A204.1 (cell line): ENCODE data around the gene UBE3B.
A peak's percentile ranks its signal among the peaks of the same experiment; 100 is the strongest.

Experiments used
- FAIRE-seq: peaks from 2 replicates; lab custom pipeline; 2012; peaks lifted over from hg19 to GRCh38; lab: Jason Lieb, UNC

UBE3B gene

GRCh38 chr12:109496306-109496705 lies 18.9 kb downstream of the UBE3B start:
- FAIRE-seq = no peak

GRCh38 chr12:109497675-109498074 lies 20.2 kb downstream of the UBE3B start:
- no peak for FAIRE-seq

GRCh38 chr12:109500406-109501185 lies 23.2 kb downstream of the UBE3B start:
- no peak for FAIRE-seq

- no peak for FAIRE-seq
Measured at GRCh38 chr12:109501299-109501698, 23.9 kb downstream of the UBE3B start.

- no peak for FAIRE-seq
Measured at GRCh38 chr12:109502332-109502731, 24.9 kb downstream of the UBE3B start.

GRCh38 chr12:109503611-109504010 lies 26.2 kb downstream of the UBE3B start:
- no peak for FAIRE-seq

- no peak for FAIRE-seq
Measured at GRCh38 chr12:109504068-109504467, 26.6 kb downstream of the UBE3B start.

- no peak for FAIRE-seq
Measured at GRCh38 chr12:109510196-109510595, 32.8 kb downstream of the UBE3B start.

- FAIRE-seq = no peak
Measured at GRCh38 chr12:109512608-109513007, 35.2 kb downstream of the UBE3B start.

- no peak for FAIRE-seq
Measured at GRCh38 chr12:109513051-109513450, 35.6 kb downstream of the UBE3B start.

GRCh38 chr12:109513977-109514376 lies 36.5 kb downstream of the UBE3B start:
- FAIRE-seq = no peak

- FAIRE-seq = no peak
Measured at GRCh38 chr12:109517619-109518018, 40.2 kb downstream of the UBE3B start.

GRCh38 chr12:109518820-109519665 lies 41.6 kb downstream of the UBE3B start:
- peak; percentile 79 for FAIRE-seq

GRCh38 chr12:109519787-109520186 lies 42.4 kb downstream of the UBE3B start:
- FAIRE-seq = no peak

GRCh38 chr12:109521831-109522230 lies 44.4 kb downstream of the UBE3B start:
- no peak for FAIRE-seq

GRCh38 chr12:109523071-109523470 lies 45.6 kb downstream of the UBE3B start:
- FAIRE-seq = no peak

- no peak for FAIRE-seq
Measured at GRCh38 chr12:109523504-109523903, 46.1 kb downstream of the UBE3B start.

- FAIRE-seq = no peak
Measured at GRCh38 chr12:109524466-109525278, 47.2 kb downstream of the UBE3B start.

- FAIRE-seq = no peak
Measured at GRCh38 chr12:109525279-109525585, 47.8 kb downstream of the UBE3B start.

GRCh38 chr12:109527489-109528123 lies 50.2 kb downstream of the UBE3B start:
- FAIRE-seq = no peak

- FAIRE-seq = no peak
Measured at GRCh38 chr12:109529691-109530640, 52.5 kb downstream of the UBE3B start.
